Mesodermal cell (in vitro differentiated cells): Measurements from ENCODE around the gene HPGD.
"Not testable (repeated sequence)": the region's sequence is repeated elsewhere in the genome, so short reads cannot be mapped to it uniquely, and the experiment has no call there.

Experiments
- H3K27ac ChIP-seq: 2 replicates; pipeline ENCODE4 v1.7.0; 2013; ENCODE audit warnings: mild to moderate bottlenecking, low read depth, low read length, moderate library complexity; ENCODE audit not compliant: severe bottlenecking
- H3K36me3 ChIP-seq: 2 replicates; pipeline ENCODE4 v1.7.1; 2013; ENCODE audit warnings: mild to moderate bottlenecking, low read length, moderate library complexity; ENCODE audit not compliant: control insufficient read depth, insufficient read depth
- H3K4me1 ChIP-seq: one replicate; pipeline ENCODE4 v1.7.1; 2013; ENCODE audit warnings: mild to moderate bottlenecking, low read length; ENCODE audit not compliant: insufficient read depth, control insufficient read depth, poor library complexity, severe bottlenecking
- H3K4me3 ChIP-seq: 2 replicates; pipeline ENCODE4 v1.7.0; 2013; ENCODE audit warnings: low read length, control low read depth, mild to moderate bottlenecking; ENCODE audit not compliant: insufficient read depth, poor library complexity, severe bottlenecking; ENCODE audit errors: extremely low read depth
- H3K9me3 ChIP-seq: 2 replicates; pipeline ENCODE4 v1.7.1; 2013; ENCODE audit warnings: mild to moderate bottlenecking, low read length, moderate library complexity; ENCODE audit not compliant: control insufficient read depth
- WGBS, 2 experiments: methylation state at CpG; one replicate each; pipeline ENCODE4 v1.1.5; 2013; ENCODE audit warnings: missing lambda C conversion rate in 2 of 2; ENCODE audit not compliant: insufficient coverage in 2 of 2; 5-methylcytosine and 5-hydroxymethylcytosine counted together

HPGD gene

DNA sequence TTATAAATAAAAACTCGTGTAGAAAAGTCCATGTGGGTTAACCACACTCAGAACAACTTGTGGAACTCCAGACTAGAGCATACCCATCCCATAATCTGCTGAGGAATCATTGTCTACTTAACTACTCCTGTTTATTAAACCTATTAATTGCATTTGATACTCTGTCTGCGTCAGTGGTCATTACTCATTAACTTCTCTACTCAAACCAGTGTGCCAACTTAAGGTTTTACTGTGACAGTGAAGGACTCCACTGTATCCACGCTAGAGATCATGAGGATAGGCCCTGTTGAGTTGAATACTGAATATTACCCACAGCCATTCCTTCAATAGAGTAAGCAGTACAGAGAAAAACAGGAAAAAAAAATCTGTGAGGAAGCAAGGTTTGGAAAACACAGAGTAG is 17.3 kb downstream of the HPGD start:
- WGBS, 2 experiments = 86% methylated on average over 1 of the region's 3 CpGs
- Histone ChIP-seq H3K4me3 (no peak overlapping the region), H3K9me3 (no peaks in the 10 kb centered on the region), H3K36me3 (no peaks in the 10 kb centered on the region), H3K27ac (no peak overlapping the region), H3K4me1 (no peaks in the 10 kb centered on the region)

- Histone ChIP-seq H3K36me3 (no peaks in the 10 kb centered on the region), H3K4me3 (no peak overlapping the region), H3K9me3 (no peaks in the 10 kb centered on the region), H3K27ac (no peak overlapping the region), H3K4me1 (no peaks in the 10 kb centered on the region)
- WGBS, 2 experiments = 83% methylated on average over 1 to 3 of the region's 3 CpGs
These were observed 19.1 kb downstream of the HPGD start for GRCh38 chr4:174503079-174503715.

DNA sequence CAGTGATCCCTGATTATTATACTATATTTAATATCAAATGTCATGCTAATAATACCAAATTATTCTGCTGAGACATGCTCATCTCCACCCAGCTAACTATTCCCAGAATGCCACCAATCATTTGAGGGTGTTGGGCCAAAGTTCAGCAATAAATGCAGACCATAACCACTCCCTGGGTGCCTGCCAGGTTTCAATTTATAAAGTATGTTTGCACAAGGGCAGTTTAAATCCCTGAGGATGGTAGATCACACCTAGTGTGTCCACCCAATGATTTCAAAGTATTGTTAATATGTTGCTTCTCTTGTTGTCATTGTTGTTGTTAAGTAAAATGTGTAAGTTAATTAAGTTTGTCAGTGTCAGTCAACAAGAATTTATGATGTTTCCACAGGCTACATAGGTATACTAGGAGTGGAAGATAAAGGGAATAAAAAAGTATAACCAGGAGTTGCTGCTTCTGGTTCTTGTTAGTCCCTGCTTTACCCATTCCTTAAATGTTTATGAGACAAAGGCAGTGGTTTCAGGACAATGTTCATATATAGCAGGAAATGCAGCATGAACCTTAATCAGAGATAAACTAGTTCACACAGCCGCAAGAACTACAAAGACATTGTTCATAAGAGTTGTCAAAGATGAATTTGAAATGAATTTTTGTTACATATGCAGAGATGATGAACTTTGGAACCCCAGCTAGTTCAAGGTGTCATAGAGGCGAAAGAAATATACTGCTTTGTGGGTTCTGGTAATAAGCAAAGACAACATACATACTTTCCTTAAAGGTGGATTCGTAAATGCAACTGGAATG is 25.5 kb downstream of the HPGD start:
- Histone ChIP-seq H3K27ac (no peak overlapping the region), H3K4me3 (no peak overlapping the region), H3K36me3 (no peaks in the 10 kb centered on the region), H3K9me3 (no peaks in the 10 kb centered on the region), H3K4me1 (no peaks in the 10 kb centered on the region)
- 100% methylated on average over 1 of the region's 3 CpGs; no CpG with 5 or more reads in 1 of the 2 experiments for WGBS, 2 experiments

- WGBS, 2 experiments = 50% methylated on average over 2 of the region's 2 CpGs; no CpG with 5 or more reads in 1 of the 2 experiments
- Histone ChIP-seq H3K9me3 (no peaks in the 10 kb centered on the region), H3K4me1 (peaks cover 3% of the 10 kb centered on the region), H3K4me3 (no peak overlapping the region), H3K36me3 (no peaks in the 10 kb centered on the region), H3K27ac (no peak overlapping the region)
These were observed 26.7 kb downstream of the HPGD start for GRCh38 chr4:174495626-174496025.

DNA sequence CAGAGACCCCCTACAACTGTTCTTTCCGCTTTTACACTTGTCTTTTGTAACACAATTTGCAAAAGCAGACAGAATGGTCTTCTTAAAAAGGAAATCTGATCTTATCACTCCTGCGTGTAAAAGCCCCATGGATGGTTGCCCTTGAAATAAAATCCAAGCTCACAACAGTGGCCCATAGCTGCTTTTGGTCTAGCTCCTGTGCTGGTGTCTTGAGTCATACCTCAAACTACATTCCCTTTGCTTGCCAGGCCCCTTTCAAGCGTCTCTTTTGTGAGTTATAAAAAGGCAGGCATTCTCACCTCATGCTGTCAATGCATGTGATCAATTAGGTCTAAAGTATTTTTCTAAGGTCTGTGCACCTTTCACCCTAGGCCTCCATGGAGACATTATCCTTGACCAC is 27.6 kb downstream of the HPGD start:
- 50% methylated on average over 2 of the region's 3 CpGs for WGBS, 2 experiments
- peaks cover 3% of the 10 kb centered on the region for H3K4me1 ChIP-seq
- H3K27ac ChIP-seq = no peak overlapping the region
- no peaks in the 10 kb centered on the region for H3K9me3 ChIP-seq
- H3K36me3 ChIP-seq = no peaks in the 10 kb centered on the region
- no peak overlapping the region for H3K4me3 ChIP-seq

GRCh38 chr4:174494146-174494545 is 28.1 kb downstream of the HPGD start:
- Histone ChIP-seq H3K36me3 (no peaks in the 10 kb centered on the region), H3K4me1 (peaks cover 3% of the 10 kb centered on the region), H3K4me3 (no peak overlapping the region), H3K27ac (no peak overlapping the region), H3K9me3 (no peaks in the 10 kb centered on the region)

- no peaks in the 10 kb centered on the region for H3K36me3 ChIP-seq
- H3K9me3 ChIP-seq = no peaks in the 10 kb centered on the region
- H3K4me1 ChIP-seq = peaks cover 3% of the 10 kb centered on the region
- H3K4me3 ChIP-seq = no peak overlapping the region
- 50% methylated on average over 2 of the region's 3 CpGs; no CpG with 5 or more reads in 1 of the 2 experiments for WGBS, 2 experiments
- H3K27ac ChIP-seq = peak overlapping the region; percentile 60
These were observed 31.8 kb downstream of the HPGD start for GRCh38 chr4:174490451-174490961.

GRCh38 chr4:174488368-174488767 is 33.9 kb downstream of the HPGD start:
- 95 to 99% methylated on average over 7 to 8 of the region's 10 CpGs for WGBS, 2 experiments
- H3K9me3 ChIP-seq, H3K36me3 ChIP-seq, H3K4me1 ChIP-seq, H3K27ac ChIP-seq, H3K4me3 ChIP-seq: not testable (repeated sequence)

- no peaks in the 10 kb centered on the region for H3K36me3 ChIP-seq
- H3K4me3 ChIP-seq = no peak overlapping the region
- no peaks in the 10 kb centered on the region for H3K9me3 ChIP-seq
- H3K27ac ChIP-seq = no peak overlapping the region
- no peaks in the 10 kb centered on the region for H3K4me1 ChIP-seq
- 89 to 90% methylated on average over 4 of the region's 5 CpGs for WGBS, 2 experiments
These were observed 37.3 kb downstream of the HPGD start for GRCh38 chr4:174485025-174485424.

DNA sequence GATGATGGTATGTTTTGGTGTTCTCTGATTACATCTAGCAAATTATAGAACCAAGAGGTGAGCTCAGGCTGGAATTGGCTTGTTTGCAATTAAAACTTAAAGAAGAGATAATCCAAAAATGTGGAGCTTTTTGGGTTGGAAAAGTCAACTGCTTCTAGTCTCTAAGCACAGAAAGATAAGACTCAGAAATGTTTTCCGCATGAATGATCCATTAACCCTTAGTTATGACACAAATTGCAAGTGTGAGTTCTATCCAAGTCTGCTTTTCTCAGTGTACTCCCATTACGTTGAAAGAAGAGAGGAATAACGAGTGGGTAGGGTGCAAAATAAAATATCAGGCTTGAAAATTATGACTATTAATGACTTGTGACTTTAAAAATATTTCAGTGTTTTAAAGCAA is 38.5 kb downstream of the HPGD start:
- H3K9me3 ChIP-seq = no peaks in the 10 kb centered on the region
- H3K36me3 ChIP-seq = no peaks in the 10 kb centered on the region
- 100% methylated on average over 1 of the region's 3 CpGs for WGBS, 2 experiments
- H3K4me3 ChIP-seq = no peak overlapping the region
- no peaks in the 10 kb centered on the region for H3K4me1 ChIP-seq
- H3K27ac ChIP-seq = no peak overlapping the region

DNA sequence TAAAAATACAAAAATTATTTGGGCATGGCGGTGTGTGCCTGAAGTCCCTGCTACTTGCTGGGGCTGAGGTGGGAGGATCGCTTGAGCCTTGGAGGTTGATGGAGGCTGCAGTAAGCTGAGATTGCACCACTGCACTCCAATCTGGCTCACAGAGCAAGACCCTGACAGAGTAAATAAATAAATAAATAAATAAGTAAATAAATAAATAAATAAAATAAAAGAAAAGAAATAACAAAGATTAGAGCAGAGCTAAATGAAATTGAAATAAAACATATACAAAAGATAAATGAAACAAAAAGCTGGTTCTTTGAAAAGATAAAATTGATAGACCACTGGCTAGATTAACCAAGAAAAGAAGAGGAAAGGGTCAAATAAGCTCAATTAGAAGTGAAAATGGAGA is 43.1 kb downstream of the HPGD start:
- no peak overlapping the region for H3K4me3 ChIP-seq
- H3K36me3 ChIP-seq = no peaks in the 10 kb centered on the region
- H3K27ac ChIP-seq = no peak overlapping the region
- H3K4me1 ChIP-seq = no peaks in the 10 kb centered on the region
- no peaks in the 10 kb centered on the region for H3K9me3 ChIP-seq
- WGBS, 2 experiments = no CpG with 5 or more reads among the region's 2 CpGs
